NCI-H2227 treated with DMSO at 0.1 percent for 48 hours (cell line): ENCODE data around the gene CD79A.
A peak's percentile ranks its signal among the peaks of the same experiment; 100 is the strongest.

ENCODE experiments used
- DNase-seq: peaks from one replicate; lab custom pipeline; 2025; lab: John Stamatoyannopoulos, UW

Gene CD79A

DNA sequence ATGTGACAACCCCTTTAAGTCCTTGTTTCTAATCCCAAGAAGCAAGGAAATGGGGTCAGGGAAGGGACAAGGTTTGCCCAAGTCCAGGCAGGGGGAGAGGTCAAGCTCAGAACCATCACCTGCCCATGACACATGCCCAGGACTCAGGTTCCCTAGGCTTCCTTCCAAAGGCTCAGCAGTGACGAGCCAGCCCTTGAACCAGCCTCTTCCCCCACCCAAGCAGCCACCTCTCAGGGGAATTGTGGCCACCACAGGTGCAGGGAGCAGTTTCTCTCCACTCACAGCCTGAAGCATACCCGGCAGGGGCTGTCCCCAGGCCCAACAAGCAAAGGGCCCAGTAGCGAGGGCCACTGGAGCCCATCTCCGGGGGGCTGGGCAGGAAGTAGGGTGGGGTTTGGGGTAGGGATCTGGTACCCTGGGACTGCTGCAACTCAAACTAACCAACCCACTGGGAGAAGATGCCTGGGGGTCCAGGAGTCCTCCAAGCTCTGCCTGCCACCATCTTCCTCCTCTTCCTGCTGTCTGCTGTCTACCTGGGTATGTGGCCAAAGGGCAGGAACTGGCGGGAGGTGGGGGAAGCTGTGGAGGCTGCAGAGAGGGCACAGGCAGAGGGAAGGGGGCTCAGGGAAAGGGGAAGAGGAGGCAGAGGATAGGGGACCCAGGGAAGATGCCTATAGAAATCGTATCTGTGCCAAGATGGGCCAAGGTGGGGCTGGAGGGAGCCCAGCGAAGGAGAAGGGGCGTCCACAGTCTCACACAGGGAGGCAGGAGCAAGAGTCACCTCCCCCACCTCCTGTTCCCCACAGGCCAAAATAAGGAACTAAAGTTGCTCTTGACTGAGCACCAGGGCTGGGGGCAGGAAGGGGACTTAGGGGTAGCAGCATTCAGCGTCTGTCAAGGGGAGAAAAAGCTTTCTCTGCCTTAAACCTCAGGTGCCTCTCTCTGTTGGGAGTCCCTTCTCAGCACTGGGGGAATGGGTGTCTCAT is at the start of gene CD79A:
Gene CD79A (plus strand): TSS at position 433 of the 986 bp plus-strand sequence. CDS start 26 bp downstream, at position 459.
- DNase-seq, result no peak

DNA sequence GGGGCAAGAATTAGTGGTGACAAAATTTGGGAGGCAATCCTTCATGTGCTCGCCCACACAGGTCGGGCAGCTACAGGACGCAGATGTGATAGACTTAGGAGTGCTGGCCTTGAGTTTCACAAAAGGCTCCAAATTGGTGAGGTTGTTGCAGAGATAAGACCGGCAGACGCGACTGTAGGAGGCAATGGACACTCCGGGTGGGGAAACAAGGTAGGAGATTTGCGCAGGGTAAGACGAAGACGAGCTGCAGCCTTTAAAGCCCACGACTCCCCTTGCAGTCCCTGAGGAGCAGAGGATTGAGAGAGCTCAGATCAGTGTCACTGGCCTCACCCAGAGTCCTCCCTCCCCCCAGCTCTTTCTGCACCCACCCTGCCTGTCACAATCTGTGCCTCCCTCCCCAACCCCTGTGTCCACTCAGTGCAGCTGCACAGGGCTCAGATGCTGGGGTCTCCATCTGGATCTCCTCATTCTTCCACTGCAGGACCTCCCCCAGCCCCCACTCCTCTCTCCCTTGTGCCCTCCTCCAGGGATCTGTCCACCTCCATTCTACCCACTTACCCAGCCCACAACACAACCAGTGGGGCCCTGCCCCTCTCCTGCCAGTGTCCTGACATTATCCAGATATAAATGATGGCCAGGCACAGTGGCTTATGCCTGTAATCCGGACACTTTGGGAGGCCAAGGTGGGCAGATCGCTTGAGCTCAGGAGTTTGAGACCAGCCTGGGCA is 38.9 kb upstream of the CD79A start:
- no peak for DNase-seq

DNA sequence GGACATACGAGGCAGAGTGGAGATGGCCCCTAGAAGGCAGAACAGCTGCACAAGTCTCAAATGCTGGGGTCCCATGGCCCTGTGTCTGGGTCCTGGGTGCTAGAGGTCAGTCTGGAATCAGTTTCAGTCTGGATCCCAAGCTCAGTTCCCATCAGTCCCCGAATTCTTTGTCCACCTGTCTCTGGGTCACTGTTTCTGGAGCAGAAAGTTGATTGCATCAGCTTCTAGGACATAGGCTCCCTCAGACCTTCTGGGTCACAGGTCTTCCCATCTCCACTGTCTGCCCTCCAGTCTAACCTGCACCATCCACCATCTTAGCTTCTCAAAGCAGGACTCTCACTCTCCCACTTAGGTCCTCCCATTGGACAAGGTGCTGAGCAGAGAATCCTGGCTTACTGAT is 37.9 kb upstream of the CD79A start:
- DNase-seq, result no peak

DNA sequence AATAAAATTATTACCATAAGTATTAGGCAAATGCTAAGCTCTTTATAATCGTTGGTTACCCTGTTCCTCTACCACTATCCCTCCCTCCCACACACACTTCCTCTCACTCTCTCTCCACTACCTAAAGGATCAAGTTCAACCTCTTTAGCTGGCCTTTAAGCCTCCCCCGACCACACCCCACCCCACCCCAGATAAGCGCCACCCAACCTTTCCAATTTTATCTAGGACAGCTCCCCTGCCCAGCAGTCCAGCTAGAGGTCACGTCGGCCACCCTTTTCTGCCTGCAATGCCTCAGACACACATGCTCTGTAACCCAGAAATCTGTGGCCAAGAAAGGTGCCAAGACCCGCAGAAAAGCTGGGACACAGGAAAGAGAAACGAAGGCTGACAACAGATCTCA is 33.7 kb upstream of the CD79A start:
- no peak for DNase-seq

DNA sequence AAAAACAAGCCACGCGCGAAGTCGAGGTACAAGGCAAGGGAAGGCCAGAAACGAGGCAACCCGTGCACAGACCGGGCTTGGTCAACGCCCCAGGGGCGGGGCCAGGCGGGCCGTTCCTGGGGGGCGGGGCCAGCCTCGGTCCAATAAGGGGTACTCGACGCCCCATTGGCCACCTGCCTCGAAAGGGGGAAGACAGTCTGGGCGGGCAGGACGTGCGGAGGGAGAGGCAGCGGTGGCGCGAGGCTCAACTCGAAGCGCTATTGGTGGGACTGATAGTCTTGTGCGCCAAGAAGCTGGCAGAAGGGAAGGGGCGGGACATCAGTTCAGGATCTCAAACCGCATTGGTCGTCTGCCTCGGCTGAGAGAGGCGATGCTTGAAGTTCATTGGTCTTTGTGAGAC is 32.5 kb upstream of the CD79A start, which contains the start of gene LYPD4:
Gene LYPD4 (minus strand): TSS at position 83 of the 400 bp plus-strand sequence. CDS start 5,398 bp downstream, outside the sequence.
- no peak for DNase-seq

DNA sequence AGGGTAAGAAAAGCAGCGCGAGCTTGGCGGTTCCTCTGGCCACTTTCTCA is 32.3 kb upstream of the CD79A start, which contains the start of gene DMRTC2:
Gene DMRTC2 (plus strand): TSS at position 42 of the 50 bp plus-strand sequence. CDS start 2,387 bp downstream, outside the sequence.
- DNase-seq, result no peak

DNA sequence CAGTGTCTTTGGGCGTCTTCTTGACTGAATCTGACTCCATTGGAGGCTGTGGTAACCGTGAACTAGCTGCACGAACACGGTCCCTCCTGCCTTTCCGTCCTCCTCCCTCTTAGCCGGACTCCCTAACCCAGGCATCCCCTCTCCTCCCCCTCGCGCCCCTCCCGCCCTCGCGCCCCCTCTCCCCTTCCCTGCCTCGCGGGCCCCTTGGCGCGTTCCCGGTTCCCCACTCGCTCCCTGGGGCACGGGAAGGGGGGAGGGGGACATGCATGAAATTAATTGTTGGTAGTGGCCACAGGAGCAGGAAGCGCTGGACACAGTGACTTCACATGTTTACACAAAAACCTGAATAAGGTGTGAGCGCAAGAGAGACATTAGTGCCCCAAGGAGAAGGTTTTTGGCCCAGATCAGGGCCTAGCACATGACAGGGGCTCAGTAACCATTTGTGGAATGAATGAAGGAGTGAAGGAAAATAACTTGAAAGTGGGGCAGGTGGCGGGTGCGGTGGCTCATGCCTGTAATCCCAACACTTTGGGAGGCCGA is 32.0 kb upstream of the CD79A start:
- no peak for DNase-seq

DNA sequence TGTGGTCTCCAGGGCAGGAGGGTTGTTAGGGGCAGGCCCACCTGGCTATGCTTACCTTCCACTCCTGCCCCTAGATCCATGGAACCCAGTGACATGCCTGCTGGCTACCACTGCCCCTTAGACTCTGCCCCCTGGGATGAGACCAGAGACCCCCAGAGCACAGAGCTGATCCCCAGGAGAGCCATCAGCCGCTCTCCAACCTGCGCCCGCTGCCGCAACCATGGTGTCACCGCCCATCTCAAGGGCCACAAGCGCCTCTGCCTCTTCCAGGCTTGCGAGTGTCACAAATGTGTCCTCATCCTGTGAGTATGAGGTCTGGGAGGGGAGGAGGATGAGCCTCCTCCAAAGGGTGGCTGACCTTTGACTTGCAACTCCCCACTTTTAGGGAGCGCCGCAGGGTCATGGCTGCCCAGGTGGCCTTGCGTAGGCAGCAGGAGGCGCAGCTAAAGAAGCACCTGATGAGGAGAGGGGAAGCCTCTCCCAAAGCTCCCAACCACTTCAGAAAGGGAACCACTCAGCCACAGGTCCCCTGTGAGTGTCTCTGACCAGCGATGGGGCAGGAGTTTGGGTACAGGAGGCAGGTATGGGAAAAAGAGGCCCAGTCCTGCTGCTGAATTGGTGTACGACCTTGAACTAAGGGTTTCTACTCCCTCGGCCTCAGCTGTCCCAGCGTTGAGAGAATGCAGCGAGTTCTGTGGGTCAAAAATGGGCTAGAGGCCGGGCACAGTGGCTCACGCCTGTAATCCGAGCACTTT is 29.6 kb upstream of the CD79A start:
- DNase-seq, result no peak

DNA sequence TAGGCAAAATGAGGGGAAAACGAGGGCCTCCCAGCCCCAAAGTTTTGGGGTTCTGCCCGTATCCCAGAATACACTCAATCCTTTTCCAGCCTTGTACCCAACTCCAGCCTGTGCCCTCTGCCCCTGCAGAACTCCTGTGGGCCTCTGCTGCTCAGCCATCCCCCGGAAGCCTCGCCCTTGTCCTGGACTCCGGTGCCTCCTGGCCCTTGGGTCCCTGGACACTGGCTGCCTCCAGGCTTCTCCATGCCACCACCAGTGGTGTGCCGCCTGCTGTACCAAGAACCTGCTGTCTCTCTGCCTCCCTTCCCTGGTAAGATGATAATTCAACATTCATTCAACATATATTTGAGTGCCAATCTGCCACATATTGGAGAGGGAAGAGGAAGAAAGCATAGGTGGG is 28.4 kb upstream of the CD79A start:
- no peak for DNase-seq

DNA sequence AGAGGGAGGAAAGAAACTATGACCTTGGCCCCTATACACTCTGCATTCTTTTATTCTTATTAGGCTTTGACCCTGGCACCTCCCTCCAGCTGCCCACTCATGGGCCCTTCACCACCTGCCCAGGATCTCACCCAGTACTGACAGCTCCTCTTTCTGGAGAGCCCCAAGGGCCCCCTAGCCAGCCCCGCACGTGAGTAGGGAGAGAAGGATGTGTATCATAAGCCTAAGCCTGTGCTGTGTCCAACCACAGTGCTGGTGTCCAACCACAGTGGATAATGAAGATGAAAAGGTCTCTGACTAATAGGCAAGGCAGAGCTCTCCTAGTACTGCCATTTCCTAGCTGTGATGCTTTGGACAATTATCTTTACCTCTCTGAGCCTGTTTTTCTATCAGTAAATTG is 28.0 kb upstream of the CD79A start:
- DNase-seq, result no peak

DNA sequence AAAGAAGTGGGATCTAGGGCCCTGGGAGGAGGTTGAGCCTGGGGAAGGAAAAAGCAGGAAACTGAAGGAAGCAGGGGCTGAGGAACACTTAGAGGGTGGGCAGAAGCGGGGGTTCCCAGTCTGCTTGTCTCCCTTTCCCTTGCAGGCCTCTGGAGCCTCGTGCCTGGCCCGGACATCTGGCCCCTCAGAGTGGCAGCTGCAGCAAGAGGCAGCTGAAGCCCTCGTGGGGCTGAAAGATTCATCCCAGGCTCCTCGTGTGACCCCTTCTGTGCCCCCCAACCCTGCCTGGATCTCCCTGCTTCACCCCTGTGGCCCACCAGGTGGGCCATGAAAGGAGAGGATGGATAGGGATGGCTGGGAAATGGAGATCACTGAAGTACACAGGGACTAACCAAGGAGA is 26.7 kb upstream of the CD79A start:
- DNase-seq, result no peak

DNA sequence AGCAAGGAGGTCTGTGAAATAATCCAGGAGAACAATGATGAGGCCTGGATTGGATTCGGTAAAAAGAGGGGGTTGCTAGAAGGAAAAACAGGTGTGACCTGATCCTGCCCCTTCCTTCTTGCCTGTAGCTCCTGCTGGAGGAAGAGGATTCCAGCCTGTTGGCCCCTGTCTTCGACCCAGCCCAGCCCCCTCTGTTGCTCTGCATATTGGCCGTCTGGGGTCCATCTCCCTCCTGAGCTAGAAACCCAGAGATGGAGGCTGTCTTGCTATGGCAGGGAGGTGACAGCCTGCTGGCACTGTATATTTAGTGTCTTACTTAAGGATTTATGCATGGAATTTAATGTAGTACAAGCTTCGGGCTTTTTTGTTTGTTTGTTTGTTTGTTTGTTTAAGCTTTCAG is 25.6 kb upstream of the CD79A start:
- no peak for DNase-seq

DNA sequence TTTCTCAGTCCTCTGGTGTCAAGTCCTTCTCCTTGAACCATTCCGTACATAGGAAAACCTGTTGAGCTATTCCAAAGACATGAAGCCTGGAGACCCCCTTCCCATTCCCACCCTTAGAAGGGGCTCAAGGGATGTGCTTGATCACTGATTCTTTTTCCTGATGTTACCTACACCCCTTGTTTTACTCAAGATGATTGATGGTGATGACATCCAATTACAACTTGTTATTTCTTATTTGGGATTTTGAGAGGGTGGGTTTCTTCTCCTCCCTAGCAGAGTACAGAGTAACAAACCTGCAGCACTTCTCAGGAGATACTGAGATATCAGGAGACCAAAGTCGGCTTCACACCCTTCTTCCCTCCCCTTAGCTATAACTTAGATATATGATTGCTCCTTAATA is 23.7 kb upstream of the CD79A start:
- DNase-seq, result no peak

DNA sequence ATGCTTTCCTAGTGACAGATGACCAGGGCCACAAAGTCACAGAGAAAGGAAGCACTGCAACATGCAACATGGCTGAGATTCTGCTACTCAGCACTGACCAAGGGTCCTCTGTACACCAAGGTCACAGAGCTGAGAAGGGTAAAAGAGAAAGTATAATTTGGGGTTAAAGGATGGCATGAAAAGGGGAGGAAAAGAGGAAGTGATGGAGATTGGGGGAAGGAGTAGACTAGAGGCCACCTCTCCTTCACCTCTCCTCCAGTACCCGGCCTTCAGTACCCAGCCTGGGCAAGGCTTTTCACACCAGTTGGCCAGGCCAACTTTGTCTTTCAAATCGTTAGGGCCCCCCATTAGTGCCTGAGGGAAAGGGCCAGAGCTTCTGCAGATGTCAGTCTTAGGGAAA is 23.3 kb upstream of the CD79A start:
- no peak for DNase-seq

DNA sequence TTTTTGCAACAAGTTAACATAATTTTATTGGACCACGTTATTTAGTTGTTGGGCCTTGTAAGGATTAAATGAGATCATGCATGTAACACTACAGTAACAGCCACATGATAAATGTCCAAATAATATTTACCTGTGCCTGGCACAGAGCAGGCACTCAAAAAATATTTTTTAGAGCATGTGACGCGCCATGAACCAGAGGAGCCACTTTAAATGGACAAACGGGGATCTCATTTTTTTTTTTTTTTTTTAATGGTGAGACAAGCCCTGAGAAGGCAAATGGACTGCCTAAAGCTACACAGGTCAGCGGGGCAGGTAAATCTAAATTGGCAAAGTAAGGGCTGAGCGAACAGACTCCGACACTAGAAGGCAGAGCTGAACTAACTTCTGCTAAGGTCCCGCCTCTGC is 17.9 kb upstream of the CD79A start:
- no peak for DNase-seq

DNA sequence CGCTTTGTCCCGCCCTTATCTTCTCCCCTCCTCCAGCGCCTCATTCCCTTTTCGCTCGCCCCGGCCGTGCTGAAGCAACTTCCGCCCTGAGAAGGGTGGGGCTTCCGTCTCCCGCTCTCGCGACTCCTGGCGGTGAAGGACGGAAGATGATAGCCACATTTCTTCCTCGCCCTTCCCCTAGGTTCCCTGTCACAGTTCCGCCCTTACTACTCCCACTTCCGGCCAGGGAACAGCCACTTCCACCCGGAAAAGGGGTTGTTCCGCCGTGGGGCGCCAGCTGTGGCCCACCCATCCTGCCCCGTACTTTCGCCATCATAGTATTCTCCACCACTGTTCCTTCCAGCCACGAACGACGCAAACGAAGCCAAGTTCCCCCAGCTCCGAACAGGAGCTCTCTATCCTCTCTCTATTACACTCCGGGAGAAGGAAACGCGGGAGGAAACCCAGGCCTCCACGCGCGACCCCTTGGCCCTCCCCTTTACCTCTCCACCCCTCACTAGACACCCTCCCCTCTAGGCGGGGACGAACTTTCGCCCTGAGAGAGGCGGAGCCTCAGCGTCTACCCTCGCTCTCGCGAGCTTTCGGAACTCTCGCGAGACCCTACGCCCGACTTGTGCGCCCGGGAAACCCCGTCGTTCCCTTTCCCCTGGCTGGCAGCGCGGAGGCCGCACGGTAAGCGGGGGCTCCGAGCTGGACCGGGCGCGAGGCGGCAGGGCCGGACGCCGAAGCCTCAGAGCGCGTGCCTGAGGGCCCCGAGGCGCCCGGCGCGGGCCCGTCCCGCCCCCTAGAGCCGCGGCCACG is 17.3 kb upstream of the CD79A start, which contains the start of gene RPS19:
Gene RPS19 (plus strand): TSS at position 638 of the 801 bp plus-strand sequence. CDS start 520 bp downstream, outside the sequence.
- peak; percentile 100 for DNase-seq

DNA sequence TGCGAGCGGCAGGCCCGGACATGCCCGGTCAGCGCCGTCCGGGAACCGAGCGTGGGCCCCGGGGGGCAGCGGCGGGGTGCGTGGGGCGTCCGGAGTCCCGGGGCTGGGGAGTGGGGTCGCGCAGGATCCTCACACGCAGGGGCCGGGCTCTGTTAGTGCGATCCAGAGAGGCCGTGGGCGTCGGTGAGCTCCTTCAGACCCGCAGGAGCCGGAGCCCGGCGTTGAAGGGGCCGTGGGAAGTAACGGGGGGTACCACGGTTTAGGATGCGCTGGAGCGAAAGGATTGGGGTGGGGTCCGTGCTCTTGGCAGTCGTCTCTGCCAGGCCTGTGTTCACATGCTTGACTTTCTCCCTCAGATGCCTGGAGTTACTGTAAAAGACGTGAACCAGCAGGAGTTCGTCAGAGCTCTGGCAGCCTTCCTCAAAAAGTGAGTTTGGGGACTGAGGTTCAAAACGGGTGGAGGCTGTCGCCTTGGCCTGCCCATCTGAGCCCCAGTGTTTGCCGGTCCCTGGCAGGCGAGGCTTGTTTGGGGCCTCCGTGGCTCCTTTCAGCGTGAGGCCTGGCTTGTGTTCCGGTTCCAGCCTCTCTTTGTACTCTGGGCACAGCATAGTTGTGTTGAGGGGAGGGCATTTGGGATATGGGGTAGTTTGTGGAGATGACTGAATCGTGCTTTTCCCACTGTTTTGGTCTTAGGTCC is 16.5 kb upstream of the CD79A start:
- DNase-seq, result no peak

DNA sequence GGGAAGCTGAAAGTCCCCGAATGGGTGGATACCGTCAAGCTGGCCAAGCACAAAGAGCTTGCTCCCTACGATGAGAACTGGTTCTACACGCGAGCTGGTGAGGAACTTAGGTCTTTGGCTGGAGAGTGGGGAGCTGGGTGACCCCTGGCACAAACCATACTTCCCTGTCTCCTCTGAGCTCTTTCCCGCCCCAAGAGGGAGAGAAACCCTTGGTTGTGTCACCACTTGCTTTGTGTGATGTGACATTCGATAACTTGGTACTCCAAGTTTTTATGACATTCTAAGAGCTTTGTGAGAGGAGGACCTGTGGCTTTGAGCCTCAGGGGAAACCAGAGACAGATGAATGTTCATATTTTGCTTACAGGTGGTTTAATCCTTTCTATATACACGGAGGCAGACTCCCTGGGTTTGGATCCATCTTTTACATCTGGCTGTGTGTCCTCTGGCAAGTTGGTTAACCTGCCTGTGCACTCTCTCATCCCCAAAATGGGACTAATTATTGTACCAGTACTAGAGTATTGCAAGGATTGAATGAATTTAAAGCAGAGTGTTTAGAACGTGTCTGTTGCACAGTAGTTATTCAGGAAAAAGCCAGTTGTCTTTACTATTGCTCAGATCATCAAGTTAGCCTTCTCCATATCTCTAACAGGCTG is 15.8 kb upstream of the CD79A start:
- DNase-seq, result no peak

DNA sequence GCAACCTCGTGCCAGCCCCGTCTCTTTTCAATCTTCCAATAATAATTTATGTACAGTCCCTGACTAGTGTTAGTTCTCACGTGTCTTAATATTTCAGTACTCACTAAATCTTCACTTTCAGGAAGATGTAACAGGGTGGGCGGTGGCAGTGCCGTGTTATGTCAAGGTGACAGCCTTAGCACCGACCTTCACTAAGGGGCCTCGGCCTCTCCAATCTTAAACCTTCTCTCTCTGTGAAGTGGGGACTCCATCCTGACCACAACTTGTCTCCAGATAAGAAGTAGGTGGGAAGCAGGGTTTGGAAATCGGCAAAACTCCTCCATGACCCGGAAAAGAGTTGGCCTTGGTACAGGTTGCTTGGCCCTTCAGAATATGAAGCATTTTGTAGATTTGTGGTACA is 15.2 kb upstream of the CD79A start:
- DNase-seq, result no peak

DNA sequence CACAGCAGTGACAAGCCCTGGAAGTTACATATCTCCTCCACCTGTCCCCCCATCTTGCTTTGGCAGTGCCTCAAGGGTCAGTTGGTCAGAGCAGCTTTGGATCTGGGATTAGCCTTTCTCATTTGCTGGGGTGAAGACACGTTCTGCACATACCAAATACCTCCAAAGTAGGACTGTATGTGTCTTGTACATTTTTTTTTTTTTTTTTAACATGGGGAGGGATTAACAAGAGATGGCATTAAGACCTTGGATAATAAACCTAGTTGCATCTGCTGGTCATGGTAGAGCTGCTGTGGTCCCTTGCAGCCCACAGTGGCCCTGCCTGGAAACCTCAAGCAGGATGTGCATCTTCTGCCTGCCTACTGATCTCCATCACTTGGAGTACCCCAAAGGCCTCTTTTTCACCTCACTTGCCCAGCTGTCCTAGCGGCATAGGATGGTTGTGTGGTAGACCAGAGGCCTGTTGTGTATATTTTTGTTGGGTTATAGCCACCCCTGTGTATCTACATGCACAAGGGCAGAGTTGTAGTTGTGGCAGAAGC is 14.6 kb upstream of the CD79A start:
- no peak for DNase-seq
